A673 (cell line): Measurements from ENCODE around the gene ALPI. TPM values are rescaled to one million over a fixed set of nuclear protein-coding genes. Genes with fewer than 3 reads are reported as not detected.

Experiments used
- BruUV-seq: library from RNA; stranded (reverse); fragments of 400-500 nt; replicated peaks from 2 replicates; lab custom pipeline; 2021; lab: Mats Ljungman, UMichigan
- CTCF ChIA-PET: fragments of 300-600 bp; sonication (Branson Sonifier 250); formaldehyde crosslinking; loops from one replicate; lab custom pipeline; 2022; ENCODE audit warnings: antibody characterized with exemption; lab: Charles Lee
- POLR2A ChIA-PET: fragments of 300-600 bp; sonication (Branson Sonifier 250); formaldehyde crosslinking; loops from one replicate; lab custom pipeline; 2022; ENCODE audit warnings: antibody characterized with exemption; ENCODE audit not compliant: low non-redundant PET; lab: Charles Lee
- DNase-seq: peaks from one replicate; pipeline ENCODE4 v3.0.0-alpha.2; 2015; ENCODE audit warnings: low spot score
- H3K27ac ChIP-seq: fragments of 200-600 bp; sonication (generic); 2 replicates; pipeline ENCODE4 v1.5.1; 2016; ENCODE audit warnings: mixed run types, low read depth, mild to moderate bottlenecking, mixed read lengths, antibody characterized with exemption, low read length; ENCODE audit not compliant: poor library complexity, severe bottlenecking
- H3K27me3 ChIP-seq: fragments of 200-600 bp; sonication (generic); replicated peaks from 2 replicates; pipeline ENCODE4 v1.6.1; 2017; ENCODE audit warnings: mixed run types, low read depth, mild to moderate bottlenecking, mixed read lengths, antibody characterized with exemption, low read length; ENCODE audit not compliant: insufficient read depth, poor library complexity
- H3K36me3 ChIP-seq: fragments of 200-600 bp; sonication (generic); 2 replicates; pipeline ENCODE4 v1.6.1; 2016; ENCODE audit warnings: mixed run types, mild to moderate bottlenecking, mixed read lengths, antibody characterized with exemption, low read length; ENCODE audit not compliant: insufficient read depth, poor library complexity, severe bottlenecking
- H3K4me1 ChIP-seq: fragments of 200-600 bp; sonication (generic); 2 replicates; pipeline ENCODE4 v1.6.1; 2017; ENCODE audit warnings: mixed run types, mild to moderate bottlenecking, mixed read lengths, antibody characterized with exemption, low read length; ENCODE audit not compliant: insufficient read depth, poor library complexity, severe bottlenecking
- H3K4me3 ChIP-seq: fragments of 200-600 bp; sonication (generic); 2 replicates; pipeline ENCODE4 v1.5.1; 2016; ENCODE audit warnings: low read depth, mixed run types, mild to moderate bottlenecking, mixed read lengths, low read length; ENCODE audit not compliant: poor library complexity, severe bottlenecking
- H3K9me3 ChIP-seq: fragments of 200-600 bp; sonication (generic); 2 replicates; pipeline ENCODE4 v1.6.1; 2016; ENCODE audit warnings: mixed run types, low read depth, mild to moderate bottlenecking, mixed read lengths, antibody characterized with exemption, low read length; ENCODE audit not compliant: poor library complexity, severe bottlenecking
- EZH2 ChIP-seq: fragments of 200-600 bp; sonication (generic); IDR thresholded peaks from 2 replicates; pipeline ENCODE4 v1.6.1; 2017; ENCODE audit warnings: borderline replicate concordance, low read depth, mild to moderate bottlenecking, mixed read lengths, antibody characterized with exemption, low read length; ENCODE audit not compliant: poor library complexity, severe bottlenecking
- intact Hi-C: fragments of 100-400 bp; cut with micrococcal nuclease; formaldehyde crosslinking; loops from one replicate; pipeline ENCODE4 v1.10.0; 2022; ENCODE audit not compliant: unreplicated experiment
- total RNA-seq: library from RNA; stranded (reverse); gene quantifications from 2 replicates; pipeline ENCODE4 v1.2.3, GENCODE V29; 2021
- TF ChIP-seq, protein P1 (sequence below): fragments of 300-800, 200-600 bp; sonication (generic); conservative IDR thresholded peaks from 2 replicates; pipeline ENCODE4 v1.5.1; 2017; ENCODE audit warnings: low read depth, mild to moderate bottlenecking, antibody characterized with exemption, low read length, moderate library complexity, mixed read lengths

Gene ALPI
- total RNA-seq, 1 experiment from 2014 or later: not detected

DNA sequence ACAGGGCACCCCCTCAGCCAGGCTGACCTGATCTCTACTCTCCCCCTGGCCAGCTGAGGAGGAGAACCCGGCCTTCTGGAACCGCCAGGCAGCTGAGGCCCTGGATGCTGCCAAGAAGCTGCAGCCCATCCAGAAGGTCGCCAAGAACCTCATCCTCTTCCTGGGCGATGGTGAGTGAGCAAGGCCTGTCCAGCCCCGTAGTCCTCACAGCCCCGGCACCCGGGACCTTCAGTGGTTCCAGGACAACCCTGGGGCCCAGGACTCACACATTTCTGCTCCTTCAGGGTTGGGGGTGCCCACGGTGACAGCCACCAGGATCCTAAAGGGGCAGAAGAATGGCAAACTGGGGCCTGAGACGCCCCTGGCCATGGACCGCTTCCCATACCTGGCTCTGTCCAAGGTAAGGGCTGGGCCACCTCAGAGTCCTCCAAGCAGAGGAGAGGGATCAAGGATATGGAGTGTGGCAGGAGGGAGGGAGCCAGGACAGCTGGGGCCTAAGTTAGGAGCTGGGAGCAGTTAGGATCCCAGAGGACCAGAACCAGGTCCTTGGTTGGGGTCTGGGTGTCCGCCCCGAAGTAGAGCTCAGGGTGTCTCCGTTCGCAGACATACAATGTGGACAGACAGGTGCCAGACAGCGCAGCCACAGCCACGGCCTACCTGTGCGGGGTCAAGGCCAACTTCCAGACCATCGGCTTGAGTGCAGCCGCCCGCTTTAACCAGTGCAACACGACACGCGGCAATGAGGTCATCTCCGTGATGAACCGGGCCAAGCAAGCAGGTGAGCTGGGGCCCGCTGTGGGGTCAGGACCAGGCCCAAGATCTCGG, 555 bp downstream of the ALPI start:
- Histone ChIP-seq H3K4me1 (no peaks in the 10 kb centered on the region), H3K4me3 (no peak overlapping the region), H3K36me3 (no peaks in the 10 kb centered on the region), H3K9me3 (no peaks in the 10 kb centered on the region), H3K27me3 (peaks cover 30% of the 10 kb centered on the region), H3K27ac (no peak overlapping the region)
- no TSS peak for BruUV-seq
- TF ChIP-seq, protein P1, sequence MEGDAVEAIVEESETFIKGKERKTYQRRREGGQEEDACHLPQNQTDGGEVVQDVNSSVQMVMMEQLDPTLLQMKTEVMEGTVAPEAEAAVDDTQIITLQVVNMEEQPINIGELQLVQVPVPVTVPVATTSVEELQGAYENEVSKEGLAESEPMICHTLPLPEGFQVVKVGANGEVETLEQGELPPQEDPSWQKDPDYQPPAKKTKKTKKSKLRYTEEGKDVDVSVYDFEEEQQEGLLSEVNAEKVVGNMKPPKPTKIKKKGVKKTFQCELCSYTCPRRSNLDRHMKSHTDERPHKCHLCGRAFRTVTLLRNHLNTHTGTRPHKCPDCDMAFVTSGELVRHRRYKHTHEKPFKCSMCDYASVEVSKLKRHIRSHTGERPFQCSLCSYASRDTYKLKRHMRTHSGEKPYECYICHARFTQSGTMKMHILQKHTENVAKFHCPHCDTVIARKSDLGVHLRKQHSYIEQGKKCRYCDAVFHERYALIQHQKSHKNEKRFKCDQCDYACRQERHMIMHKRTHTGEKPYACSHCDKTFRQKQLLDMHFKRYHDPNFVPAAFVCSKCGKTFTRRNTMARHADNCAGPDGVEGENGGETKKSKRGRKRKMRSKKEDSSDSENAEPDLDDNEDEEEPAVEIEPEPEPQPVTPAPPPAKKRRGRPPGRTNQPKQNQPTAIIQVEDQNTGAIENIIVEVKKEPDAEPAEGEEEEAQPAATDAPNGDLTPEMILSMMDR: no peak
- TF ChIP-seq EZH2: no peak
- CTCF ChIA-PET: no interaction called here
- DNase-seq: no peak
- intact Hi-C loops: no loop called here
- POLR2A ChIA-PET: no interaction called here

DNA sequence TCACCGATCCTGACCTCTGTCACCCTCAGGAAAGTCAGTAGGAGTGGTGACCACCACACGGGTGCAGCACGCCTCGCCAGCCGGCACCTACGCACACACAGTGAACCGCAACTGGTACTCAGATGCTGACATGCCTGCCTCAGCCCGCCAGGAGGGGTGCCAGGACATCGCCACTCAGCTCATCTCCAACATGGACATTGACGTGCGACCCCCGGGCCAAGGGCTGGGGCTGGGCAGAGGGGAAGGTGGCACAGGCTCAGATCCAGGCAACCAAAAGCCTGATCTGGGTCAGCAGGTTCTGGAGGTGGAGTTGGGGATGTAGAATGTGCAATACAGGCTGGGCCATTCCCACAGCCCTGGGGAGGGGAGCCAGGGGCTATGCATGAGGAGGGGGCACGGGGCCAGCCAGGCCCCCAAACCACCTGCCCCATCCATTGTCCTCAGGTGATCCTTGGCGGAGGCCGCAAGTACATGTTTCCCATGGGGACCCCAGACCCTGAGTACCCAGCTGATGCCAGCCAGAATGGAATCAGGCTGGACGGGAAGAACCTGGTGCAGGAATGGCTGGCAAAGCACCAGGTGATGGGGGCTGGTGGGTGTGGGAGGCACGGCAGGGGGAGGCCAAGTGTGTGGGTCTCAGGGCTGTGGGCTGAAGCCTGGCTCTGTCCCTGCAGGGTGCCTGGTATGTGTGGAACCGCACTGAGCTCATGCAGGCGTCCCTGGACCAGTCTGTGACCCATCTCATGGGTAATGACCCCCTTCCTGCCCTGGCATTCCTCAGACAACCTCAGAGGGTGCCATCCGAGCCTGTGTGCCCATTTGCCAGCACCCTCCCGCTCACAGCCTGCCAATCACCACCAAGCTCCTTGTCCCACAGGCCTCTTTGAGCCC, 1.4 kb downstream of the ALPI start:
- DNase-seq: no peak
- intact Hi-C loops: no loop called here
- Histone ChIP-seq H3K27me3 (peaks cover 38% of the 10 kb centered on the region), H3K4me3 (no peak overlapping the region), H3K9me3 (no peaks in the 10 kb centered on the region), H3K27ac (no peak overlapping the region), H3K36me3 (no peaks in the 10 kb centered on the region), H3K4me1 (no peaks in the 10 kb centered on the region)
- no TSS peak for BruUV-seq
- ChIA-PET CTCF (no interaction called here), POLR2A (no interaction called here)
- TF ChIP-seq EZH2: no peak
- TF ChIP-seq, protein P1: no peak

DNA sequence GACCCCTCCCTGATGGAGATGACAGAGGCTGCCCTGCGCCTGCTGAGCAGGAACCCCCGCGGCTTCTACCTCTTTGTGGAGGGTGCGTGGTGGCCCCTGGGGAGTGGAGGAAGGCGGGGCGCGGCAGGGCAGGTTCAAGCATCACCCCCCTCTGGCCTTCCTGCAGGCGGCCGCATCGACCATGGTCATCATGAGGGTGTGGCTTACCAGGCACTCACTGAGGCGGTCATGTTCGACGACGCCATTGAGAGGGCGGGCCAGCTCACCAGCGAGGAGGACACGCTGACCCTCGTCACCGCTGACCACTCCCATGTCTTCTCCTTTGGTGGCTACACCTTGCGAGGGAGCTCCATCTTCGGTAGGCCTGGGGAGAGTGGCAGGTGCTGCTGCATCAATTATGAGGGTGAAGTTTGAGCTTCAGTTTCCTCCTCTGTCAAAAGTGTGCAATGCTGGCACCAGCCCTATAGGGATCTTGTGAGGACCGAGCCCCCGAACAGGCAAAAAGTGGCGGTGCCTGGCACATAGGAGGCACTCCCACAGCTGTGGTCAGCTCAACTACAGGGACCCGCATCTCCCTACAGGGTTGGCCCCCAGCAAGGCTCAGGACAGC, 2.2 kb downstream of the ALPI start:
- no peak for DNase-seq
- Histone ChIP-seq H3K4me1 (no peaks in the 10 kb centered on the region), H3K27me3 (peaks cover 44% of the 10 kb centered on the region), H3K9me3 (no peaks in the 10 kb centered on the region), H3K27ac (no peak overlapping the region), H3K4me3 (no peak overlapping the region), H3K36me3 (no peaks in the 10 kb centered on the region)
- TF ChIP-seq, protein P1: no peak
- TF ChIP-seq EZH2: no peak
- CTCF ChIA-PET: no interaction called here
- POLR2A ChIA-PET: no interaction called here
- intact Hi-C loops: no loop called here
- no TSS peak for BruUV-seq
